PFSK-1 (cell line): Measurements from ENCODE around the gene ITPKB.

Experiments used
- POLR2AphosphoS5 ChIP-seq: IDR thresholded peaks from 2 replicates; pipeline ENCODE4 v1.6.1; 2012; ENCODE audit warnings: low read depth, mild to moderate bottlenecking, control low read depth, low read length, moderate library complexity
- TAF1 ChIP-seq: IDR thresholded peaks from 2 replicates; pipeline ENCODE4 v1.6.1; 2012; ENCODE audit warnings: low read length, control low read depth, borderline replicate concordance; ENCODE audit not compliant: insufficient read depth
- TF ChIP-seq, protein P1 (sequence below), 2 experiments: IDR thresholded peaks; 2 replicates each; pipeline versions ENCODE4 v1.6.1 to v1.8.0; 2011 to 2012; ENCODE audit warnings: low read depth in 2 of 2, low read length in 2 of 2, control low read depth in 1 of 2, inconsistent platforms in 1 of 2, mild to moderate bottlenecking in 1 of 2, moderate library complexity in 1 of 2; ENCODE audit not compliant: insufficient read depth in 1 of 2

DNA sequence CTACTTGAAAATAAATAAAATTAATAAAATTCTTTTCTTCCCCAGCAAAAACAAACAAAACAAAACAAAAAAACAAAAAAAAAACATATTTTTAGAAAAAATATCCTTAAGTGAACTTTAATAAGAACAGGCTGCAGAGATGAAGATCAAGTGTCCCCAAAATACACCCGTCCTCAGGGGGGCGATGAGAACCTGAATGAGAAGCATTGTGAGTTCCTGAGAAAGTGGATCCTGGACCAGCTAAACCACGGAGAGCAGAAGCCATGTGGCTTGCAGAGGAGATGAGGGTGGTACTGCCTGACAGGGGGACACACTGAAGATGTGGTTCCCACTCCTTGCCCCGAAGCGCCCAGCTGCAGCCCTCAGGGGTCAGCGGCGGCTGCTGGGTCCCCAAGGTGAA is 89.3 kb downstream of the ITPKB start:
- no peak for TF ChIP-seq POLR2AphosphoS5
- no peak for TF ChIP-seq TAF1
- TF ChIP-seq, protein P1, sequence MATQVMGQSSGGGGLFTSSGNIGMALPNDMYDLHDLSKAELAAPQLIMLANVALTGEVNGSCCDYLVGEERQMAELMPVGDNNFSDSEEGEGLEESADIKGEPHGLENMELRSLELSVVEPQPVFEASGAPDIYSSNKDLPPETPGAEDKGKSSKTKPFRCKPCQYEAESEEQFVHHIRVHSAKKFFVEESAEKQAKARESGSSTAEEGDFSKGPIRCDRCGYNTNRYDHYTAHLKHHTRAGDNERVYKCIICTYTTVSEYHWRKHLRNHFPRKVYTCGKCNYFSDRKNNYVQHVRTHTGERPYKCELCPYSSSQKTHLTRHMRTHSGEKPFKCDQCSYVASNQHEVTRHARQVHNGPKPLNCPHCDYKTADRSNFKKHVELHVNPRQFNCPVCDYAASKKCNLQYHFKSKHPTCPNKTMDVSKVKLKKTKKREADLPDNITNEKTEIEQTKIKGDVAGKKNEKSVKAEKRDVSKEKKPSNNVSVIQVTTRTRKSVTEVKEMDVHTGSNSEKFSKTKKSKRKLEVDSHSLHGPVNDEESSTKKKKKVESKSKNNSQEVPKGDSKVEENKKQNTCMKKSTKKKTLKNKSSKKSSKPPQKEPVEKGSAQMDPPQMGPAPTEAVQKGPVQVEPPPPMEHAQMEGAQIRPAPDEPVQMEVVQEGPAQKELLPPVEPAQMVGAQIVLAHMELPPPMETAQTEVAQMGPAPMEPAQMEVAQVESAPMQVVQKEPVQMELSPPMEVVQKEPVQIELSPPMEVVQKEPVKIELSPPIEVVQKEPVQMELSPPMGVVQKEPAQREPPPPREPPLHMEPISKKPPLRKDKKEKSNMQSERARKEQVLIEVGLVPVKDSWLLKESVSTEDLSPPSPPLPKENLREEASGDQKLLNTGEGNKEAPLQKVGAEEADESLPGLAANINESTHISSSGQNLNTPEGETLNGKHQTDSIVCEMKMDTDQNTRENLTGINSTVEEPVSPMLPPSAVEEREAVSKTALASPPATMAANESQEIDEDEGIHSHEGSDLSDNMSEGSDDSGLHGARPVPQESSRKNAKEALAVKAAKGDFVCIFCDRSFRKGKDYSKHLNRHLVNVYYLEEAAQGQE (IDR thresholded peaks at IDR 0.05; ENCODE audit: insufficient read depth in 1 of 2, low read depth in 2 of 2, low read length in 2 of 2), result no peak
